B cell (primary cell): ENCODE measurements around the gene TNFAIP2. TPM values are rescaled to one million over a fixed set of nuclear protein-coding genes. Genes with fewer than 3 reads are reported as not detected.

Experiments
- ATAC-seq: fragments of 200-7000 bp; cut with Tn5 transposase; one replicate; pipeline ENCODE4 v1.10.0; 2021; ENCODE audit warnings: low read depth, mild to moderate bottlenecking, moderate number of reproducible peaks, moderate library complexity
- CTCF ChIA-PET: fragments of 350-600 bp; sonication (Branson Sonifier 250); formaldehyde crosslinking; loops from one replicate; lab custom pipeline; 2021; ENCODE audit warnings: antibody characterized with exemption, inconsistent platforms; lab: Charles Lee
- POLR2A ChIA-PET: fragments of 350-600 bp; sonication (Branson Sonifier 250); formaldehyde crosslinking; loops from one replicate; lab custom pipeline; 2021; ENCODE audit warnings: antibody characterized with exemption; lab: Charles Lee
- DNase-seq: peaks from one replicate; pipeline ENCODE4 v3.0.0; 2013
- H2AFZ ChIP-seq: 2 replicates; pipeline ENCODE4 v1.6.1; 2012; ENCODE audit warnings: mild to moderate bottlenecking, low read depth, low read length; ENCODE audit not compliant: insufficient read depth, poor library complexity, severe bottlenecking
- H3K27ac ChIP-seq, 2 donors: 1 replicate in 1 of 2; 2 replicates in 1 of 2; pipeline ENCODE4 v1.5.1; 2012 to 2013; ENCODE audit warnings: low read length in 2 of 2, mild to moderate bottlenecking in 2 of 2, moderate library complexity in 1 of 2
- H3K27me3 ChIP-seq, 4 experiments: fragments of 200-600 bp in 1 of 4; sonication (generic) in 1 of 4; replicated peaks in 1 of 4; 1 replicate in 2 of 4; 2 replicates in 2 of 4; pipeline versions ENCODE4 v1.6.1 to v1.7.0; 2013 to 2016; ENCODE audit warnings: low read length in 3 of 4, mild to moderate bottlenecking in 2 of 4, mixed read lengths in 1 of 4, moderate library complexity in 1 of 4; ENCODE audit not compliant: insufficient read depth in 4 of 4, control insufficient read depth in 3 of 4; ENCODE audit errors: control extremely low read depth in 1 of 4
- H3K36me3 ChIP-seq, 2 experiments: replicated peaks in 1 of 2; 1 replicate in 1 of 2; 2 replicates in 1 of 2; pipeline versions ENCODE4 v1.6.1 to v1.7.1; 2013; ENCODE audit warnings: low read length in 1 of 2; ENCODE audit not compliant: insufficient read depth in 2 of 2, control insufficient read depth in 1 of 2; ENCODE audit errors: control extremely low read depth in 1 of 2, extremely low read depth in 1 of 2
- H3K4me1 ChIP-seq, 2 donors: fragments of 200-600 bp in 1 of 2; sonication (generic) in 1 of 2; 1 replicate in 1 of 2; 2 replicates in 1 of 2; pipeline versions ENCODE4 v1.5.1 to v1.6.1; 2013 to 2017; ENCODE audit warnings: low read length in 2 of 2; ENCODE audit not compliant: control insufficient read depth in 2 of 2, insufficient read depth in 2 of 2
- H3K4me2 ChIP-seq: replicated peaks from 2 replicates; pipeline ENCODE3; 2012; ENCODE audit warnings: mild to moderate bottlenecking, low read depth, low read length; ENCODE audit not compliant: poor library complexity, severe bottlenecking
- H3K4me3 ChIP-seq, 5 experiments: fragments of 200-600 bp in 1 of 5; sonication (generic) in 1 of 5; 1 replicate in 3 of 5; 2 replicates in 2 of 5; pipeline versions ENCODE4 v1.5.1 to v1.7.0; 2011 to 2016; ENCODE audit warnings: low read length in 4 of 5, mild to moderate bottlenecking in 4 of 5, low read depth in 2 of 5, control low read depth in 1 of 5, moderate library complexity in 1 of 5; ENCODE audit not compliant: insufficient read depth in 1 of 5; ENCODE audit errors: control extremely low read depth in 1 of 5, extremely low read depth in 1 of 5
- H3K79me2 ChIP-seq: fragments of 200-600 bp; sonication (generic); one replicate; pipeline ENCODE4 v1.6.0; 2016; ENCODE audit warnings: low read length; ENCODE audit not compliant: control insufficient read depth, insufficient read depth
- H3K9ac ChIP-seq: fragments of 200-600 bp; sonication (generic); 2 replicates; pipeline ENCODE4 v1.6.1; 2017; ENCODE audit warnings: mild to moderate bottlenecking, low read length, moderate library complexity
- H3K9me3 ChIP-seq, 3 donors: one replicate each; pipeline versions ENCODE4 v1.6.1 to v1.7.1; 2013; ENCODE audit warnings: low read length in 2 of 3; ENCODE audit not compliant: control insufficient read depth in 2 of 3, insufficient read depth in 1 of 3; ENCODE audit errors: control extremely low read depth in 1 of 3
- H4K20me1 ChIP-seq: 2 replicates; pipeline ENCODE4 v1.6.0; 2012; ENCODE audit warnings: mild to moderate bottlenecking, low read length; ENCODE audit not compliant: insufficient read depth, control insufficient read depth, poor library complexity, severe bottlenecking
- H3K27ac Mint-ChIP-seq: one replicate; pipeline ENCODE4 v1.8.0; 2021; ENCODE audit warnings: mixed read lengths
- H3K27me3 Mint-ChIP-seq: one replicate; pipeline ENCODE4 v1.8.0; 2021; ENCODE audit warnings: mixed read lengths
- H3K4me1 Mint-ChIP-seq: one replicate; pipeline ENCODE4 v1.8.0; 2021; ENCODE audit warnings: mixed read lengths
- H3K4me3 Mint-ChIP-seq: one replicate; pipeline ENCODE4 v1.8.0; 2021; ENCODE audit warnings: mixed read lengths
- H3K9me3 Mint-ChIP-seq: one replicate; pipeline ENCODE4 v1.8.0; 2022; ENCODE audit warnings: mixed read lengths; ENCODE audit not compliant: insufficient read depth
- CTCF ChIP-seq: fragments of 200-600 bp; IDR thresholded peaks from one replicate; pipeline ENCODE4 v1.8.0; 2022; ENCODE audit warnings: antibody characterized with exemption, mild to moderate bottlenecking
- EZH2 ChIP-seq: IDR thresholded peaks from 2 replicates; pipeline ENCODE4 v1.6.1; 2012; ENCODE audit warnings: borderline replicate concordance, low read depth, mild to moderate bottlenecking, moderate library complexity, low read length; ENCODE audit not compliant: insufficient read depth, poor library complexity, severe bottlenecking
- WGBS: methylation state at CpG from one replicate; pipeline ENCODE4 v1.1.5; 2013; ENCODE audit warnings: missing lambda C conversion rate; ENCODE audit not compliant: insufficient coverage; 5-methylcytosine and 5-hydroxymethylcytosine counted together
- intact Hi-C: fragments of 100-400 bp; cut with micrococcal nuclease; formaldehyde crosslinking; loops from one replicate; pipeline ENCODE4 v1.10.0; 2022
- polyA plus RNA-seq: library from polyadenylated mRNA; depleted of rRNA; stranded (reverse); fragments of >200 nt; gene quantifications from 2 replicates; pipeline ENCODE4 v1.2.3, GENCODE V29; 2012
- total RNA-seq, 2 donors: library from RNA; stranded (reverse); fragments of 120-200 nt in 1 of 2; gene quantifications; 1 replicate in 1 of 2; 2 replicates in 1 of 2; pipeline versions ENCODE4 v1.2.3 to v1.2.4, GENCODE V29; 2013 to 2022

TNFAIP2 gene
- total and polyA plus RNA-seq, 2 donors (not counting 1 experiment from before 2014, with no cell fraction given): 1.5 to 9.0 TPM

- Histone ChIP-seq H3K79me2 (no peaks in the 10 kb centered on the region), H3K27ac (no peak overlapping the region), H3K9me3 (no peaks in the 10 kb centered on the region), H2AFZ (no peak overlapping the region), H3K27me3 (peaks cover 0 to 4% (median 0%) of the 10 kb centered on the region in 4 experiments), H3K9ac (no peak overlapping the region), H3K4me2 (no peak overlapping the region), H4K20me1 (no peaks in the 10 kb centered on the region), H3K4me1 (peaks cover 0 to 11% of the 10 kb centered on the region in 2 donors), H3K36me3 (no peaks in the 10 kb centered on the region), H3K4me3 (no peak overlapping the region)
- H3K27me3 Mint-ChIP-seq: peaks cover 14% of the 10 kb centered on the region
- DNase-seq (no peak), ATAC-seq (no peak)
- intact Hi-C loops: no loop called here
- no peak overlapping the region for H3K27ac Mint-ChIP-seq
- H3K4me1 Mint-ChIP-seq: peaks cover 16% of the 10 kb centered on the region
- no peak overlapping the region for H3K4me3 Mint-ChIP-seq
- WGBS: 67% methylated on average over 16 of the region's 20 CpGs
- CTCF ChIA-PET: interaction anchor here (1.2 kb wide), 1 partner anchor 32 kb away, joined by 5 read pairs; no protein-coding TSS in a partner anchor
- no peaks in the 10 kb centered on the region for H3K9me3 Mint-ChIP-seq
- POLR2A ChIA-PET: no interaction called here
- TF ChIP-seq EZH2: no peak
- no peak for TF ChIP-seq CTCF
Observed at GRCh38 chr14:103136388-103137271, 13.4 kb downstream of the TNFAIP2 start.
